Body of pancreas (tissue), 4 donors: ENCODE measurements around the gene CTNND2.

Experiments used
- POLR2A ChIP-seq, 3 donors: fragments of 450-650 bp; IDR thresholded peaks; one replicate each; pipeline ENCODE4 v1.6.1; 2016; ENCODE audit warnings: antibody characterized with exemption in 3 of 3, mild to moderate bottlenecking in 2 of 3
- TF ChIP-seq, protein P1 (sequence below), 7 experiments: fragments of 450-650 bp in 4 of 7; fragments of 200-600 bp in 3 of 7; sonication (generic) in 3 of 7; IDR thresholded peaks; one replicate each; pipeline ENCODE4 v1.5.1; 2016 to 2019; ENCODE audit warnings: antibody characterized with exemption in 7 of 7

DNA sequence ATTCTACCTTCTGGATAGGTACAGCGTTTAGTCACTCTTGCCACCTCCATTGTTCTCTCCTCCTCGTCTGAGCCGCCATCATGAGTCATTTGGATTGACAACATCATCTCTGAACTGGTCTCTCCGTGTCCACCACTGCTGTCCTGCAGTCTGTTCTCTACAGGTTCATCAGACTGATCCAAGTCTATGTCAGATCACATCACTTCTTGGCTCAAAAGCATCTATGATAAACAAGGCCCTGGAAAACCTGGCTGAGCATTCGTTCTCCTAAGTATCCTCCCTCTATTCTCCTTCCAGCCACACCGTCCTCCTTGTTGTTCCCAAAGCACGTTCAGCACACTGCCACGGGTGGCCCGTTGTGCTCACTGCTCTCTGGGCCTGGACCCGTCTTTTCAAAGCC lies 50.5 kb downstream of the CTNND2 start:
- TF ChIP-seq, protein P1, sequence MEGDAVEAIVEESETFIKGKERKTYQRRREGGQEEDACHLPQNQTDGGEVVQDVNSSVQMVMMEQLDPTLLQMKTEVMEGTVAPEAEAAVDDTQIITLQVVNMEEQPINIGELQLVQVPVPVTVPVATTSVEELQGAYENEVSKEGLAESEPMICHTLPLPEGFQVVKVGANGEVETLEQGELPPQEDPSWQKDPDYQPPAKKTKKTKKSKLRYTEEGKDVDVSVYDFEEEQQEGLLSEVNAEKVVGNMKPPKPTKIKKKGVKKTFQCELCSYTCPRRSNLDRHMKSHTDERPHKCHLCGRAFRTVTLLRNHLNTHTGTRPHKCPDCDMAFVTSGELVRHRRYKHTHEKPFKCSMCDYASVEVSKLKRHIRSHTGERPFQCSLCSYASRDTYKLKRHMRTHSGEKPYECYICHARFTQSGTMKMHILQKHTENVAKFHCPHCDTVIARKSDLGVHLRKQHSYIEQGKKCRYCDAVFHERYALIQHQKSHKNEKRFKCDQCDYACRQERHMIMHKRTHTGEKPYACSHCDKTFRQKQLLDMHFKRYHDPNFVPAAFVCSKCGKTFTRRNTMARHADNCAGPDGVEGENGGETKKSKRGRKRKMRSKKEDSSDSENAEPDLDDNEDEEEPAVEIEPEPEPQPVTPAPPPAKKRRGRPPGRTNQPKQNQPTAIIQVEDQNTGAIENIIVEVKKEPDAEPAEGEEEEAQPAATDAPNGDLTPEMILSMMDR (IDR thresholded peaks at IDR 0.05) = no peak
- no peak for TF ChIP-seq POLR2A (IDR thresholded peaks at IDR 0.05)
